HK-2 (cell line): Measurements from ENCODE around the gene SS18.

Experiments
- DNase-seq: peaks from one replicate; pipeline ENCODE4 v3.0.0-alpha.2; 2018; ENCODE audit not compliant: unreplicated experiment

Gene SS18

DNA sequence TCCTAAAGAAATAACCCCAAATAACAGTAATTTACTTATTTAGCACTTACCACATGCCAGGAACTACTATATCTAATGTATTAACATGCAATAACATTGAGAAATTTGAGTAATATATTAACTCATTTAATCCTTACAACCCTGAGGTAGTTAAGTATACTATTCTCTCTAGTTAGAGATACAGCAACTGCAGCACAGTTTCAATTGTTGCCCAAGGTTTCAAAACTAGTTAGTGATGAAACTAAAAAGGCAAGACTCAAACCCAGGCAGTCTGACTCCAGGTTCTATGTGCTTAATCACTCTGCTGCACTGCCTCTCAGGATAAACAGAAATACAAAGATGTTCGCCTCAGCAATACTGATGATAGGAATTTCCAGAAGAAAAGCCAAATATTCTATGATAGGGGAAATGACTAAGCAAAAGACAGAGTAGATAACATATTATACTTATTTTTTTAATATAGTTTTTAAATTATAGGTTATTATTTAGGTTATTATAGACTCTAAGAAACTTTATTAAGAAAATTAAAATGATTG lies 88.0 kb downstream of the SS18 start:
- no peak for DNase-seq

DNA sequence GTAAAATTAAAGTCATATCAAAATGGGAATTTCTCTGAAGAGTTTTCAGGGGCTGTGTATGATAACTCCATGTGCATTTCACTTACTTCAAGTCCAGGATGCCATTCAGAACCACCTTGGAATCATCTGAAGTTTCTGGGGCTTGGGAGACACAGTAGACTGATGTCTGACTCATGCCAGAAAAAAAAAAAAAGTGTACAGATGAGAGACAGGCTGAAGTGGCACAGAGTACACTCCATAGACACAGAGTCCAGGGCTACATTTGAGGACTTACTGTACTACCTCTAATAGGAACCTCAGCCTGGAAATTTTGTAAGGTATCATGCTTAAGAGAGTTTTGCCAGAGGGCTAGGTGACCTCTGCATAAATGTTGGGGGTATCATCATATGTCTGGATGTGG lies 92.0 kb downstream of the SS18 start:
- no peak for DNase-seq

DNA sequence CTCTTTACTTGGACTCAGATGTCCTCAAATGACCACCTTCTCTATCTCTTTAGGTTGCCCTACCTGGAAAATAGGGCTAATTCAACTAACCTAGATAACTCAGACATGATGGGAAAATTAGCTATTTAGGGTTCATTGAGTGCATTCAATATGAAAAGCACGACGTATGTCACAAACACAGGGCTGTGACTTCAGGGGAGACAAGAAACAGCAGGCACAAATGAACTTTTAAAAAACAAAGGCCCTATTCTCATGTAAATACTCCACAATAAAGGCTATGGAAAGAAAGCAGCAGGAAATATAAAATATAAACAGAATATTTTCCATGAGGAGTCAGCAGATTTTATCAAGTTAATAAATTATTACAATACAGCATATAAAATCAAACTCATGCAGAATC lies 97.8 kb downstream of the SS18 start:
- no peak for DNase-seq

DNA sequence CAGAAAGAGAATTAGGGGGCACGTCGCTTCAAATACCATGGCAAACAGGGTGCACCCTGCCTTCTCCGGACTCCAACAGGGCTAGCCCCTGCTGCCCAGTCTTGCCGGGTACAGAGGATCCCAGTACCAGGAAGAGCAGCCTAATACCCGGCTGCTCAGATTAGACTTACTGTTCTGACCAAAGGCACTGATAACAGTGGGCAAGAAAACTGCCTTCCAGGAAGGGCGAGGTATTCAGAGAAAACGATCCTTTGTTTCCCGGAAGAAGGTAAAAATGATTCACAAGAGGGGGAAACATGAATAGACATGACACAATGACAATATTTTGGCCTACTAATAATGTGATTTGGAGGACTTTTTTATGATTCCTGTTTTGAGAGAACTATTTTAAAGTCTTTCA lies 99.9 kb downstream of the SS18 start:
- DNase-seq: no peak

DNA sequence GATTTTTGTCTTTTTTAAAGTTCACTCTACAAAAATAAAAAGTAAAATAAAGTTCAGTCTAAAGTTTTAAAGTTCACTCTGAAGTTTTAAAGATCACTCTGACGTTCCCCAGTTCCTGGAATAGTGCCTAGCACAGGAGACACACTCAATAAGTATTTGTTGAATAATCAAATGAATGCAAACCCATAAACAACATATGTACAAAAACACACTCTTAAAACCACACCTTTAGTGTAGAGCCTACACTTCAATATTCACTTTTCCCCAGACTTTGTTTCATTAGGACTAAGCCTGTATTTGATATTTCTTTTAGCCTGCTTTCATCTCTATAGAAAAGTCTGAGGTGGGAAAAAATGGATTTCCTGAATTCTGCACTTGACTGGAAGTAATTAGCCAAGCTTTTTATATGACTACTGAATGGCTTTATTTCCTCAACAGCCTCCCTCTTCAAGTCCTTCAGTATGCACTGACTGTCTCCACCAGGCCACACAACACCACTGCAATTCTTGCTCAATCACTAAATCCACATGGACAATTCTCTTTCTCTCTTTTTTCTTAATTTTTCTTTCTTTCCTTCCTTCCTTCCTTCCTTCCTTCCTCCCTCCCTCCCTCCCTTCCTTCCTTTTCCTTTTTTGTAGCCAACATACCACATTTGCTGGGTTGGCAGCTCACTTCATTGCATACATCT lies 104.6 kb downstream of the SS18 start:
- DNase-seq: no peak

DNA sequence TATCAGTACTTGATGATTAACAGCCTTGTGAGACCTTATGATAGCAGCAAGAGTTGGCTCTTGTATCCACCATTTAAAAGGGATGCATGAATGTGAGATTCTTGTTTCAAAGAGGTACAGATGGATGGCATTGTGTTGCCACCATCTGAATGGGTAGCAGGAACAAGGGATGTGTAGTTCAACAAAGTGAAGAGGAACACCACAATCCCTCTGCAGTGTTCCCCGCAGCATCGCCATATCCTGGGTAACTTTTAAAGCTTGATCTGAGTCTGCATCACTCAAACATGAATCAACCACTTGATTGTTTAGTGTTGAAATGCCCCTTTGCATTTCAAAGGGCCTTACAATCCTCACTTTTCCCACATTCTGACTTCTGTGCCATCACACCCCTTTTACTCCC lies 106.7 kb downstream of the SS18 start:
- no peak for DNase-seq

DNA sequence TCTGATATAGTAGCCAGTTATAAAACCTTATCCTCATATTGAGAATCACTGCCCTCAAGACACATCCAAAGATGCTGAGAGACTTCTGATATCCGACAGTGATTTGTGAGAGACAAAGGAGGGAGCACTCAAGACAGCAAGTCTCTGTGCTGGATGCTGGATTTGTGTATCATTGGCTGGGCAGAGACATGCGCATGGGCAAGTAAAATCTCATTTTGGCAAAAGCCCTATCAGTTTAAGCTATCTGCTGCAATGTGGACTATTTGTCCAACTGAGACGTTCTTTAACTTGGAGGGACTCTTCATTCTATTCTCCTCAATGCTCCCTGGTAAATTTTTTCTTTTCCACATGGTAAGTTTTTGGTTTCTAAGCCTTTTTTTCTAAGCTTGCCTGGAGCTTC lies 107.5 kb downstream of the SS18 start:
- no peak for DNase-seq

DNA sequence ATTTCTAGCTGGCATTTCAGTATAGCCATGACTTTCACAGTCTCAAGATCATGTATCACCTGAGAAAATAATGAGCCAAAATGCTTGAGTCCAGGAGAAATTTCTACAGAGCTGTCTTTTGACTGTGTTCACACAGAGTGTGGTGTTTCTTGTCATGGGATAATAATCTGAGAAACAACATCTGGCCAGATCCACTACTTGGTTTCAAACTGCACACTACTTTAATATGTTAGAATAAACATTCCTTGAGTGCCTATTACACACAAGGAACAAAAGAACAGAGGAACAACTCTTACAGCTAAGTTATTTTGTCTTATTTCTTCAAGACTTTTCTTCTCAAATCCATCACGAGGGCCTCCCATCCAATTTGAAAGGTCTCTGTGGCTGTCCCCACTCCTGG lies 108.3 kb downstream of the SS18 start:
- no peak for DNase-seq

DNA sequence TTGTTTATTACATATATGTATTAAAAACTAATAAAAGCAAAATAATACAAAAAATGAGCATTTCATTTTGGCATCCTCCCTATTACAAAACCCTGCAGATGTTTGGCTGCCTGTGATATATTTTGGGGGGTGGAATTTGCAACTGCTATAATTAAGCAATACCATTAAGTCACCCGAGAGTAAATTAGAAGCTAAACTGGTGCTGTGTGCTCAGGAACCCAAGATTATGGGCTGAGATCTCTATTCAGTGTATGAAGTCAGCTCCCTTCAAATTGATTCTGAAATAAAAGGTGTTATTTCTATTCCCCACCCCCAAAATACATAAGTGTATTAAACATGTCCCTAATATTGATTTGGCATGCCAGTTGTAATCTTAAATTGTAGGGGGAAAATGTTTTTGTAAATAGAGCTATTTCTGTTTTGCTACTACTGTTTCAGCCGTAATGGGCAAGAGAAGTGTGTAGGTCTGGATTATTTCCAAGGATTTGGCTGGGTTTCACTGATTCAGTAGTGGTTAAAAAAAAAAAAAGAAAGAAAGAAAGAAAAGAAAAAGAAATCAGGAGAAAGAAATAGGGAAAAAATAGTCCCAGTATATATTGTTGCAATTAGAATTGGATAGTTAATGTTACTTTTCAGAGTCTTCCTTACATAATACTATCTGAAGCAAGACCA lies 110.9 kb downstream of the SS18 start:
- DNase-seq: no peak

DNA sequence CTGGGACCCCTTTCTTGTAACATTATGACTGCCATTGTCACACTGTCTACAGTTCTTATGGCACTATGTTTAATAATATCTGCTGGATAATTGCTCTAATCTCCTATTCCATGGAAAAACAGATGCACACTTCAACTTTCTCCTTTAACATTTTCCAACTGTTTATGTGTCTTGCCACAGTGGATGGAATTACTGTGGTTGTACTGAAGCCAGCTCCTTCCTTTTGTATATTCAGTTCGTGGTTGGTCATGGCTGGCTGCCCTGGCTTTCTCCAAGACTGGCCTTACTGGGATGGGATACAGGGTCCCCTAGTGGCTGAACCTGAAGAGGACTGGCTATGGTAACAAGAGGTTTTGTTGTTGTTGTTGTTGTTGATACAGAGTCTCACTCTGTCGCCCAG lies 113.9 kb downstream of the SS18 start:
- no peak for DNase-seq

DNA sequence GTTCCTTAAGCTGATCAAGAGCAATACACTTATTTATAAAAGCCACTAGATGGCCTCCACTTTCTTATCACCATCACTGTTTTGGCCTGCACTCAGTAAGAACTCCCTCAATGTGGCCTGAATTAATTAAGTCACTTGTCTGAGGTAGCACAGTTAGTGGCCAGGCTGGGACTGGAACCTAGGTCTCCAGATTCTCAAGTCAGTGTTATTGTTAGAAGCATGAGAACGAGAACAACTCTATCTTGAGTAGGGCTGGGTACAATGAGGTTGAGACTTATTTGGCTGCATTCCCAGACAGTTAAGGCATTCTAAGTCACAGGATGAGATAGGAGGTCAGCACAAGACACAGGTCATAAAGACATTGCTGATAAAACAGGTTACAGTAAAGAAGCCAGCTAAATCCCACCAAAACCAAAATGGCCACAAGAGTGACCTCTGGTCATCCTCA lies 115.8 kb downstream of the SS18 start:
- DNase-seq: no peak
